Vagina (tissue), 2 donors: ENCODE results near the gene MAP3K8.

Experiments
- POLR2A ChIP-seq, 2 donors: fragments of 450-650 bp; IDR thresholded peaks; one replicate each; pipeline ENCODE4 v1.6.1; 2017; ENCODE audit warnings: antibody characterized with exemption in 2 of 2, mild to moderate bottlenecking in 2 of 2, moderate library complexity in 2 of 2
- POLR2AphosphoS5 ChIP-seq, 2 donors: sonication (generic); formaldehyde crosslinking; IDR thresholded peaks; one replicate each; pipeline ENCODE4 v1.9.0; 2017; ENCODE audit warnings: antibody characterized with exemption in 2 of 2, mild to moderate bottlenecking in 2 of 2, low read depth in 1 of 2; ENCODE audit not compliant: insufficient read depth in 1 of 2
- TF ChIP-seq, protein P1 (sequence below), 3 experiments: fragments of 450-650 bp in 2 of 3; fragments of 200-600 bp in 1 of 3; sonication (generic) in 1 of 3; IDR thresholded peaks; one replicate each; pipeline ENCODE4 v1.5.1; 2017 to 2019; ENCODE audit warnings: antibody characterized with exemption in 3 of 3, mild to moderate bottlenecking in 2 of 3, moderate library complexity in 2 of 3

DNA sequence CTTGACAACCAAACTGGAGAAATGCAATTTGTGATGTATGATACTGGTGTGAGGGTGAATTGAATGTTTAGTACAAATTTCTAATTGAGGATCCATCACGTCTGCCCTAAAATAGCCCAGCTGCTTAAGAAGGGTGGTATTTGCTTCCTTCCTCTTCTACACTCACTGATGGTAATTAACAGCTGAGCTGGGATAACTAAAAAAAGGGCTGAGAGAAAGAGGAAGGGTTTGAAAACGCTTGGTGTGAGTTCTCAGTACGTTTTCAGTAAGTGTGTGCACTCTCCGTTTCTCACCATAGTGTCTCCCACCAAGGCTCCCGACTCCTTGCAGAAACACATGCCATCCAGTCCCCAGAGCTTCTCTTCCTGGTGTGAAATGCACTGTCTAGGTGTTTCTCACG, 54.3 kb downstream of the MAP3K8 start:
- TF ChIP-seq, protein P1, sequence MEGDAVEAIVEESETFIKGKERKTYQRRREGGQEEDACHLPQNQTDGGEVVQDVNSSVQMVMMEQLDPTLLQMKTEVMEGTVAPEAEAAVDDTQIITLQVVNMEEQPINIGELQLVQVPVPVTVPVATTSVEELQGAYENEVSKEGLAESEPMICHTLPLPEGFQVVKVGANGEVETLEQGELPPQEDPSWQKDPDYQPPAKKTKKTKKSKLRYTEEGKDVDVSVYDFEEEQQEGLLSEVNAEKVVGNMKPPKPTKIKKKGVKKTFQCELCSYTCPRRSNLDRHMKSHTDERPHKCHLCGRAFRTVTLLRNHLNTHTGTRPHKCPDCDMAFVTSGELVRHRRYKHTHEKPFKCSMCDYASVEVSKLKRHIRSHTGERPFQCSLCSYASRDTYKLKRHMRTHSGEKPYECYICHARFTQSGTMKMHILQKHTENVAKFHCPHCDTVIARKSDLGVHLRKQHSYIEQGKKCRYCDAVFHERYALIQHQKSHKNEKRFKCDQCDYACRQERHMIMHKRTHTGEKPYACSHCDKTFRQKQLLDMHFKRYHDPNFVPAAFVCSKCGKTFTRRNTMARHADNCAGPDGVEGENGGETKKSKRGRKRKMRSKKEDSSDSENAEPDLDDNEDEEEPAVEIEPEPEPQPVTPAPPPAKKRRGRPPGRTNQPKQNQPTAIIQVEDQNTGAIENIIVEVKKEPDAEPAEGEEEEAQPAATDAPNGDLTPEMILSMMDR (IDR thresholded peaks at IDR 0.05) = no peak
- TF ChIP-seq POLR2AphosphoS5 (IDR thresholded peaks at IDR 0.05; ENCODE audit: insufficient read depth in 1 of 2, low read depth in 1 of 2) = no peak
- TF ChIP-seq POLR2A (IDR thresholded peaks at IDR 0.05) = no peak
